DOHH2 (cell line): ENCODE results near the gene DMAP1.

Experiments
- H3F3A ChIP-seq: fragments of 200-600 bp; sonication (generic), shearing (Covaris generic); 2 replicates; pipeline ENCODE4 v1.6.0; 2016; ENCODE audit warnings: antibody characterized with exemption, mild to moderate bottlenecking; ENCODE audit not compliant: control insufficient read depth, insufficient read depth
- H3K27ac ChIP-seq: fragments of 200-600 bp; sonication (generic); 2 replicates; pipeline ENCODE4 v1.5.1; 2014; ENCODE audit warnings: low read depth, mild to moderate bottlenecking, low read length, moderate library complexity
- H3K27me3 ChIP-seq: fragments of 200-600 bp; sonication (generic); 2 replicates; pipeline ENCODE4 v1.6.1; 2014; ENCODE audit warnings: mild to moderate bottlenecking, low read length, mixed read lengths; ENCODE audit not compliant: control insufficient read depth
- H3K36me3 ChIP-seq: fragments of 200-600 bp; sonication (generic); 2 replicates; pipeline ENCODE4 v1.6.1; 2014; ENCODE audit warnings: mild to moderate bottlenecking, low read length, moderate library complexity, mixed read lengths; ENCODE audit not compliant: control insufficient read depth
- H3K4me1 ChIP-seq: fragments of 200-600 bp; sonication (generic); 2 replicates; pipeline ENCODE4 v1.6.1; 2014; ENCODE audit warnings: mild to moderate bottlenecking, low read length, mixed read lengths; ENCODE audit not compliant: control insufficient read depth
- H3K4me2 ChIP-seq: fragments of 200-600 bp; sonication (generic); 2 replicates; pipeline ENCODE4 v1.6.0; 2014; ENCODE audit warnings: mild to moderate bottlenecking, low read length, moderate library complexity
- H3K4me3 ChIP-seq: fragments of 200-600 bp; sonication (generic); 2 replicates; pipeline ENCODE4 v1.5.1; 2014; ENCODE audit warnings: mild to moderate bottlenecking, low read length, mixed read lengths
- H3K79me2 ChIP-seq: fragments of 200-600 bp; sonication (generic); 2 replicates; pipeline ENCODE4 v1.6.1; 2014; ENCODE audit warnings: mild to moderate bottlenecking, low read length, mixed read lengths; ENCODE audit not compliant: control insufficient read depth
- H3K9me2 ChIP-seq: fragments of 200-600 bp; sonication (generic); replicated peaks from 2 replicates; pipeline ENCODE4 v1.6.1; 2014; ENCODE audit warnings: mild to moderate bottlenecking, low read length, mixed read lengths; ENCODE audit not compliant: control insufficient read depth
- H3K9me3 ChIP-seq: fragments of 200-600 bp; sonication (generic); 2 replicates; pipeline ENCODE4 v1.6.1; 2014; ENCODE audit warnings: antibody characterized with exemption, low read length, mixed read lengths; ENCODE audit not compliant: control insufficient read depth, insufficient read depth
- H4K20me1 ChIP-seq: fragments of 200-600 bp; sonication (generic); 2 replicates; pipeline ENCODE4 v1.6.0; 2014; ENCODE audit warnings: low read depth, mild to moderate bottlenecking, antibody characterized with exemption, low read length, moderate library complexity; ENCODE audit not compliant: control insufficient read depth, insufficient read depth
- EZH2phosphoT487 ChIP-seq: fragments of 200-600 bp; sonication (generic); IDR thresholded peaks from 2 replicates; pipeline ENCODE4 v1.6.1; 2017; ENCODE audit warnings: borderline replicate concordance, mild to moderate bottlenecking, antibody characterized with exemption, low read length, moderate library complexity, mixed read lengths
- TF ChIP-seq, protein P1 (sequence below): fragments of 200-600 bp; sonication (generic); IDR thresholded peaks from one replicate; pipeline ENCODE4 v1.5.1; 2014; ENCODE audit warnings: antibody characterized with exemption, mild to moderate bottlenecking, low read depth, low read length; ENCODE audit not compliant: poor library complexity, severe bottlenecking

Gene DMAP1

DNA sequence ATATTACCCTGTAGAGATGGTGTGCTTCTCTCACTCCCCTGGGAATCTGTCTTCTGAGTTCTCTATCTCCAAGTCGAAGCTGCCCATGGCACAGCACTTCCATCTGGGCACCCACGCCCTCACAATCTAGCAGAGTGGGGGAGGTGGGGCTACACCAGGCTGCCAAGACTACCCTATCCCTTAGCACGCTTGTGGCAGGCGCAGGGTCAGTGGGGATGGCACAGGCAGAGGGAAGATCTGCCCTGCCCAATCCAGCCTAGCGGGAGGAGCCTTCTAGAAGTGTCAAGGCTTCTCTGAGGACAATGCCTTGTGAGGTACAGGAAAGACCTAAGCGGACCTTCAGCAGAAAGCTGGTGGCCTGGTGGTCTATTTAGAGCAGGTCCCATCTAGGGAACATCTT is 49.1 kb downstream of the DMAP1 start:
- H3K27me3 ChIP-seq: no peaks in the 10 kb centered on the region

GRCh38 chr1:44262816-44263567 is 49.7 kb downstream of the DMAP1 start:
- H3K9me2 ChIP-seq: no peaks in the 10 kb centered on the region
- H3K4me1 ChIP-seq: no peaks in the 10 kb centered on the region
- H3K4me2 ChIP-seq: no peak overlapping the region

More for the DNA sequence above, 49.1 kb downstream of the DMAP1 start:
- H3K9me3 ChIP-seq: no peaks in the 10 kb centered on the region
- no peaks in the 10 kb centered on the region for H3K79me2 ChIP-seq
- no peak overlapping the region for H3K4me2 ChIP-seq
- H3K4me3 ChIP-seq: no peak overlapping the region
- no peaks in the 10 kb centered on the region for H3F3A ChIP-seq
- H3K9me2 ChIP-seq: no peaks in the 10 kb centered on the region
- no peaks in the 10 kb centered on the region for H3K4me1 ChIP-seq
- peaks cover 2% of the 10 kb centered on the region; the same call in 1 of the 2 replicates for H4K20me1 ChIP-seq
- no peaks in the 10 kb centered on the region for H3K36me3 ChIP-seq
- no peak for TF ChIP-seq EZH2phosphoT487
- TF ChIP-seq, protein P1, sequence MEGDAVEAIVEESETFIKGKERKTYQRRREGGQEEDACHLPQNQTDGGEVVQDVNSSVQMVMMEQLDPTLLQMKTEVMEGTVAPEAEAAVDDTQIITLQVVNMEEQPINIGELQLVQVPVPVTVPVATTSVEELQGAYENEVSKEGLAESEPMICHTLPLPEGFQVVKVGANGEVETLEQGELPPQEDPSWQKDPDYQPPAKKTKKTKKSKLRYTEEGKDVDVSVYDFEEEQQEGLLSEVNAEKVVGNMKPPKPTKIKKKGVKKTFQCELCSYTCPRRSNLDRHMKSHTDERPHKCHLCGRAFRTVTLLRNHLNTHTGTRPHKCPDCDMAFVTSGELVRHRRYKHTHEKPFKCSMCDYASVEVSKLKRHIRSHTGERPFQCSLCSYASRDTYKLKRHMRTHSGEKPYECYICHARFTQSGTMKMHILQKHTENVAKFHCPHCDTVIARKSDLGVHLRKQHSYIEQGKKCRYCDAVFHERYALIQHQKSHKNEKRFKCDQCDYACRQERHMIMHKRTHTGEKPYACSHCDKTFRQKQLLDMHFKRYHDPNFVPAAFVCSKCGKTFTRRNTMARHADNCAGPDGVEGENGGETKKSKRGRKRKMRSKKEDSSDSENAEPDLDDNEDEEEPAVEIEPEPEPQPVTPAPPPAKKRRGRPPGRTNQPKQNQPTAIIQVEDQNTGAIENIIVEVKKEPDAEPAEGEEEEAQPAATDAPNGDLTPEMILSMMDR: no peak
- H3K27ac ChIP-seq: no peak overlapping the region

GRCh38 chr1:44263568-44264450 is 50.5 kb downstream of the DMAP1 start:
- no peak for TF ChIP-seq EZH2phosphoT487
- TF ChIP-seq, protein P1: no peak
- Histone ChIP-seq H3K9me2 (no peaks in the 10 kb centered on the region), H3K79me2 (no peaks in the 10 kb centered on the region), H4K20me1 (peaks cover 2% of the 10 kb centered on the region; the same call in 1 of the 2 replicates), H3K9me3 (no peaks in the 10 kb centered on the region), H3K36me3 (no peaks in the 10 kb centered on the region), H3K27ac (no peak overlapping the region), H3K27me3 (no peaks in the 10 kb centered on the region), H3K4me2 (no peak overlapping the region), H3F3A (no peaks in the 10 kb centered on the region), H3K4me3 (no peak overlapping the region), H3K4me1 (no peaks in the 10 kb centered on the region)

More at GRCh38 chr1:44262816-44263567, 49.7 kb downstream of the DMAP1 start:
- no peak overlapping the region for H3K4me3 ChIP-seq
- TF ChIP-seq, protein P1: no peak
- no peak for TF ChIP-seq EZH2phosphoT487
- peaks cover 2% of the 10 kb centered on the region; the same call in 1 of the 2 replicates for H4K20me1 ChIP-seq
- H3K79me2 ChIP-seq: no peaks in the 10 kb centered on the region
- H3F3A ChIP-seq: no peaks in the 10 kb centered on the region
- H3K27me3 ChIP-seq: no peaks in the 10 kb centered on the region
- H3K27ac ChIP-seq: no peak overlapping the region
- no peaks in the 10 kb centered on the region for H3K9me3 ChIP-seq
- H3K36me3 ChIP-seq: no peaks in the 10 kb centered on the region
